Measurements from ENCODE around the gene WAPL. TPM values are rescaled to one million over a fixed set of nuclear protein-coding genes. Genes with fewer than 3 reads are reported as not detected.
A peak's percentile ranks its signal among the peaks of the same experiment; 100 is the strongest.

The WAPL gene
- total RNA-seq, 1 donor from 2014 or later = 29.3 TPM

GRCh38 chr10:86385806-86386205, 135.8 kb downstream of the WAPL start:
- TF ChIP-seq CTCF (IDR thresholded peaks at IDR 0.05) = no peak
- Mint-ChIP-seq H3K36me3 (ENCODE audit: unreplicated experiment) (peaks cover 1% of the 10 kb centered on the region), H3K4me3 (ENCODE audit: unreplicated experiment) (no peak overlapping the region), H3K9me3 (ENCODE audit: unreplicated experiment) (no peaks in the 10 kb centered on the region), H3K27me3 (ENCODE audit: unreplicated experiment) (peaks cover 66% of the 10 kb centered on the region), H3K4me1 (ENCODE audit: unreplicated experiment) (peaks cover 4% of the 10 kb centered on the region), H3K27ac (ENCODE audit: unreplicated experiment) (no peak overlapping the region)
- peak; percentile 44 for DNase-seq (ENCODE audit: extremely low spot score, unreplicated experiment)

Other genes starting within 250 kb of the WAPL start
- 0.11 TPM in 1 of 2 replicates, not detected in the other for gene GRID1, start 155.0 kb downstream of the WAPL start, total RNA-seq
- not detected in 2 replicates for gene OPN4, start 132.8 kb upstream of the WAPL start, total RNA-seq
- 0.37 and 0.46 TPM in 2 replicates for gene LDB3, start 146.7 kb upstream of the WAPL start, total RNA-seq
- 75.5 and 79.6 TPM in 2 replicates for gene BMPR1A, start 234.8 kb upstream of the WAPL start, total RNA-seq